H9 (cell line): ENCODE data around the gene EHHADH. TPM values are rescaled to one million over a fixed set of nuclear protein-coding genes. Genes with fewer than 3 reads are reported as not detected.
A peak's percentile ranks its signal among the peaks of the same experiment; 100 is the strongest.

Source experiments
- DNase-seq: peaks from one replicate; pipeline ENCODE4 v3.0.0-alpha.2; 2017
- H2AFZ ChIP-seq: one replicate; pipeline ENCODE4 v1.6.1; 2013; ENCODE audit warnings: mild to moderate bottlenecking, low read length, control low read depth, moderate library complexity
- H2AK5ac ChIP-seq: 2 replicates; pipeline ENCODE4 v1.6.1; 2013; ENCODE audit warnings: low read length, control low read depth, mixed read lengths; ENCODE audit not compliant: insufficient read length
- H2BK120ac ChIP-seq: one replicate; pipeline ENCODE4 v1.6.1; 2013; ENCODE audit warnings: low read depth, mild to moderate bottlenecking, low read length, control low read depth, inconsistent platforms; ENCODE audit not compliant: poor library complexity, severe bottlenecking
- H2BK12ac ChIP-seq: 2 replicates; pipeline ENCODE4 v1.6.1; 2013; ENCODE audit warnings: low read length, control low read depth, mixed read lengths, low read depth; ENCODE audit not compliant: insufficient read length
- H2BK15ac ChIP-seq: 2 replicates; pipeline ENCODE4 v1.6.1; 2013; ENCODE audit warnings: low read depth, low read length, control low read depth
- H2BK20ac ChIP-seq: one replicate; pipeline ENCODE4 v1.6.1; 2013; ENCODE audit warnings: low read depth, mild to moderate bottlenecking, low read length, control low read depth, inconsistent platforms; ENCODE audit not compliant: poor library complexity, severe bottlenecking
- H2BK5ac ChIP-seq: 2 replicates; pipeline ENCODE4 v1.6.1; 2013; ENCODE audit warnings: low read length, control low read depth, mixed read lengths; ENCODE audit not compliant: insufficient read length
- H3K14ac ChIP-seq: 2 replicates; pipeline ENCODE4 v1.6.1; 2013; ENCODE audit warnings: low read length, control low read depth; ENCODE audit not compliant: insufficient read depth
- H3K18ac ChIP-seq: 2 replicates; pipeline ENCODE4 v1.6.1; 2013; ENCODE audit warnings: low read depth, mild to moderate bottlenecking, mixed read lengths, low read length, control low read depth; ENCODE audit not compliant: insufficient read length
- H3K23ac ChIP-seq: 2 replicates; pipeline ENCODE4 v1.6.1; 2013; ENCODE audit warnings: low read length, control low read depth, mixed read lengths, low read depth; ENCODE audit not compliant: insufficient read length
- H3K23me2 ChIP-seq: 2 replicates; pipeline ENCODE4 v1.6.1; 2013; ENCODE audit warnings: low read depth, mild to moderate bottlenecking, mixed read lengths, low read length, control low read depth; ENCODE audit not compliant: insufficient read length, poor library complexity, severe bottlenecking
- H3K27ac ChIP-seq: 2 replicates; pipeline ENCODE4 v1.5.1; 2013; ENCODE audit warnings: low read length, control low read depth, mixed read lengths, low read depth; ENCODE audit not compliant: insufficient read length
- H3K27me3 ChIP-seq: 2 replicates; pipeline ENCODE4 v1.6.1; 2013; ENCODE audit warnings: low read length, control low read depth, inconsistent platforms; ENCODE audit not compliant: insufficient read depth
- H3K4ac ChIP-seq: 2 replicates; pipeline ENCODE4 v1.6.1; 2013; ENCODE audit warnings: low read depth, mild to moderate bottlenecking, control low read depth, inconsistent platforms, low read length, moderate library complexity
- H3K4me1 ChIP-seq: 2 replicates; pipeline ENCODE4 v1.6.1; 2013; ENCODE audit warnings: low read length, control low read depth, inconsistent platforms; ENCODE audit not compliant: insufficient read depth
- H3K4me2 ChIP-seq: 2 replicates; pipeline ENCODE4 v1.6.1; 2013; ENCODE audit warnings: low read length, control low read depth, mixed read lengths; ENCODE audit not compliant: insufficient read length, insufficient read depth
- H3K56ac ChIP-seq: 2 replicates; pipeline ENCODE4 v1.6.1; 2013; ENCODE audit warnings: low read depth, mild to moderate bottlenecking, mixed read lengths, low read length, control low read depth; ENCODE audit not compliant: insufficient read length
- H3K79me1 ChIP-seq: 2 replicates; pipeline ENCODE4 v1.6.1; 2013; ENCODE audit warnings: low read depth, mild to moderate bottlenecking, moderate library complexity, low read length, control low read depth, inconsistent platforms; ENCODE audit not compliant: insufficient read depth, poor library complexity, severe bottlenecking
- H3K79me2 ChIP-seq: 2 replicates; pipeline ENCODE4 v1.6.1; 2013; ENCODE audit warnings: low read length, control low read depth, inconsistent platforms; ENCODE audit not compliant: insufficient read depth
- H3K9ac ChIP-seq: 2 replicates; pipeline ENCODE4 v1.6.1; 2013; ENCODE audit warnings: low read length, control low read depth, mixed read lengths; ENCODE audit not compliant: insufficient read length; ENCODE audit errors: extremely low read depth
- H3K9me3 ChIP-seq: one replicate; pipeline ENCODE4 v1.6.1; 2013; ENCODE audit warnings: low read depth, low read length, inconsistent platforms; ENCODE audit not compliant: control insufficient read depth
- H3T11ph ChIP-seq: one replicate; pipeline ENCODE4 v1.6.1; 2013; ENCODE audit warnings: mild to moderate bottlenecking, low read length, control low read depth, inconsistent platforms
- H4K20me1 ChIP-seq: one replicate; pipeline ENCODE4 v1.6.1; 2013; ENCODE audit not compliant: control insufficient read depth, insufficient read length, insufficient read depth
- H4K5ac ChIP-seq: 2 replicates; pipeline ENCODE4 v1.6.1; 2013; ENCODE audit warnings: low read depth, mild to moderate bottlenecking, mixed read lengths, low read length, control low read depth; ENCODE audit not compliant: insufficient read length
- H4K8ac ChIP-seq: replicated peaks from 2 replicates; pipeline ENCODE4 v1.6.1; 2013; ENCODE audit warnings: low read length, control low read depth, mixed read lengths, low read depth; ENCODE audit not compliant: insufficient read length
- H4K91ac ChIP-seq: 2 replicates; pipeline ENCODE4 v1.6.1; 2013; ENCODE audit warnings: low read depth, mild to moderate bottlenecking, moderate library complexity, mixed read lengths, low read length, control low read depth; ENCODE audit not compliant: insufficient read length
- H3K27ac Mint-ChIP-seq, 3 experiments: 2 replicates in 2 of 3; 3 replicates in 1 of 3; pipeline ENCODE4 v1.8.0; 2020 to 2021; ENCODE audit warnings: mixed read lengths in 3 of 3, mild to moderate bottlenecking in 1 of 3, moderate library complexity in 1 of 3
- H3K27me3 Mint-ChIP-seq: 2 replicates; pipeline ENCODE4 v1.8.0; 2021; ENCODE audit warnings: low read depth, mild to moderate bottlenecking, moderate library complexity, mixed read lengths
- H3K36me3 Mint-ChIP-seq, 3 experiments: 2 replicates in 2 of 3; 3 replicates in 1 of 3; pipeline ENCODE4 v1.8.0; 2020 to 2021; ENCODE audit warnings: low read depth in 3 of 3, mixed read lengths in 3 of 3; ENCODE audit not compliant: insufficient read depth in 1 of 3
- H3K4me1 Mint-ChIP-seq, 2 experiments: 2 replicates each; pipeline ENCODE4 v1.8.0; 2020; ENCODE audit warnings: mixed read lengths in 2 of 2
- H3K4me3 Mint-ChIP-seq, 2 experiments: 2 replicates in 1 of 2; 3 replicates in 1 of 2; pipeline ENCODE4 v1.8.0; 2020 to 2021; ENCODE audit warnings: mild to moderate bottlenecking in 2 of 2, mixed read lengths in 2 of 2, moderate library complexity in 1 of 2
- H3K9me3 Mint-ChIP-seq, 2 experiments: 2 replicates in 1 of 2; 3 replicates in 1 of 2; pipeline ENCODE4 v1.8.0; 2020; ENCODE audit warnings: mild to moderate bottlenecking in 2 of 2, mixed read lengths in 2 of 2, moderate library complexity in 1 of 2
- CTCF ChIP-seq: fragments of 200-600 bp; sonication (generic); conservative IDR thresholded peaks from 3 replicates; pipeline ENCODE4 v1.8.0; 2021; ENCODE audit warnings: antibody characterized with exemption, mild to moderate bottlenecking
- WGBS: extraction: QIAGEN DNeasy Blood & Tissue Kit; methylation state at CpG from one replicate; pipeline ENCODE4 v1.1.7; 2013; ENCODE audit warnings: missing lambda C conversion rate, low lambda C conversion rate, mixed read lengths; ENCODE audit not compliant: insufficient read length; ENCODE audit errors: extremely low coverage; 5-methylcytosine and 5-hydroxymethylcytosine counted together
- total RNA-seq: library from RNA; stranded (reverse); gene quantifications from 2 replicates; pipeline ENCODE4 v1.2.1, GENCODE V29; 2021

Gene EHHADH
- total RNA-seq, 1 experiment from 2014 or later = 2.1 TPM

- Histone ChIP-seq H3K27me3 (peaks cover 7% of the 10 kb centered on the region; the same call in 1 of the 2 replicates), H3K9ac (peak overlapping the region; percentile 9)
- no peaks in the 10 kb centered on the region for H3K9me3 Mint-ChIP-seq
These were observed 100.6 kb downstream of the EHHADH start for GRCh38 chr3:185153171-185153771.

More at GRCh38 chr3:185153171-185153771, 100.6 kb downstream of the EHHADH start:
- no peak overlapping the region for H3K4ac ChIP-seq
- H4K20me1 ChIP-seq = no peaks in the 10 kb centered on the region
- no peak overlapping the region for H2BK20ac ChIP-seq
- H2BK15ac ChIP-seq = no peak overlapping the region
- no peak overlapping the region for H2BK12ac ChIP-seq
- no peaks in the 10 kb centered on the region for H3K36me3 Mint-ChIP-seq
- peak overlapping the region in 1 of 2 experiments; percentile 86; a peak in 3 of 5 replicates for H3K4me3 Mint-ChIP-seq
- no peak overlapping the region for H3K56ac ChIP-seq
- H3K79me1 ChIP-seq = no peaks in the 10 kb centered on the region
- no peak overlapping the region for H4K5ac ChIP-seq
- H3T11ph ChIP-seq = no peak overlapping the region
- no peak overlapping the region for H3K27ac ChIP-seq
- no peak overlapping the region for H4K8ac ChIP-seq
- H2BK120ac ChIP-seq = no peak overlapping the region
- H2AFZ ChIP-seq = no peak overlapping the region
- peak; percentile 68 for DNase-seq
- peaks cover 8 to 11% of the 10 kb centered on the region in 2 experiments for H3K4me1 Mint-ChIP-seq
- H3K27ac Mint-ChIP-seq = no peak overlapping the region
- H3K23me2 ChIP-seq = peaks cover 13% of the 10 kb centered on the region
- peaks cover 35% of the 10 kb centered on the region for H3K27me3 Mint-ChIP-seq
- no peak overlapping the region for H4K91ac ChIP-seq
- no peaks in the 10 kb centered on the region for H3K79me2 ChIP-seq
- H2AK5ac ChIP-seq = no peak overlapping the region
- H2BK5ac ChIP-seq = no peak overlapping the region
- peak overlapping the region; percentile 80 for H3K4me2 ChIP-seq
- H3K18ac ChIP-seq = no peak overlapping the region
- H3K23ac ChIP-seq = no peak overlapping the region
- WGBS = no CpG with 5 or more reads among the region's 53 CpGs
- TF ChIP-seq CTCF = no peak
- no peaks in the 10 kb centered on the region for H3K9me3 ChIP-seq
- H3K4me1 ChIP-seq = peaks cover 4% of the 10 kb centered on the region; the same call in 1 of the 2 replicates
- peak overlapping the region; percentile 51 for H3K14ac ChIP-seq
